Naive thymus-derived CD4-positive, alpha-beta T cell (primary cell): ENCODE data around the gene SERHL2. TPM values are rescaled to one million over a fixed set of nuclear protein-coding genes. Genes with fewer than 3 reads are reported as not detected.

Experiments
- polyA plus RNA-seq, 2 donors: library from polyadenylated mRNA; unstranded; fragments of 300-500 nt; fragmentation: Illumina TruSeq; gene quantifications; one replicate each; pipeline ENCODE4 v1.2.3, GENCODE V29; 2021
- total RNA-seq, 6 experiments: library from RNA in 5 of 6; stranded (reverse) in 5 of 6; gene quantifications; 1 replicate in 5 of 6; 2 replicates in 1 of 6; pipeline ENCODE4 v1.2.3 and lab custom pipeline; 2021 to 2026

SERHL2 gene
- total and polyA plus RNA-seq, 7 experiments from 2014 or later: 0.25 to 1.0 (median 0.47) TPM; not detected in 1

Other genes starting within 250 kb of the SERHL2 start
- 10 to 100 TPM in 1 of 5 experiments, 1 to 10 TPM in 1, under 1 TPM in 3; 0.51 to 40.3 (median 0.77) TPM for gene NFAM1, start 121.6 kb upstream of the SERHL2 start, total RNA-seq
- gene NFAM1, start 121.6 kb upstream of the SERHL2 start, polyA plus RNA-seq: under 1 TPM; 0.03 to 0.06 TPM
- 100 to 1,000 TPM in 2 of 5 experiments, 10 to 100 TPM in 3; 43.2 to 125 (median 70.8) TPM for gene RRP7A, start 34.2 kb upstream of the SERHL2 start, total RNA-seq
- 10 to 100 TPM; 39.3 to 46.2 TPM for gene RRP7A, start 34.2 kb upstream of the SERHL2 start, polyA plus RNA-seq
- 10 to 100 TPM; 62.5 to 86.7 (median 75.2) TPM for gene POLDIP3, start 60.9 kb downstream of the SERHL2 start, total RNA-seq
- gene POLDIP3, start 60.9 kb downstream of the SERHL2 start, polyA plus RNA-seq: 100 to 1,000 TPM in 1 of 2 donors, 10 to 100 TPM in 1; 60.7 to 109 TPM
- gene ATP5MGL, start 86.6 kb downstream of the SERHL2 start, total RNA-seq: 1 to 10 TPM; 1.1 to 5.0 (median 1.5) TPM
- gene ATP5MGL, start 86.6 kb downstream of the SERHL2 start, polyA plus RNA-seq: under 1 TPM; 0.35 to 0.45 TPM
- gene CYB5R3, start 95.4 kb downstream of the SERHL2 start, total RNA-seq: 10 to 100 TPM; 34.3 to 70.6 (median 42.3) TPM
- 10 to 100 TPM; 38.8 to 74.1 TPM for gene CYB5R3, start 95.4 kb downstream of the SERHL2 start, polyA plus RNA-seq
- gene A4GALT, start 166.9 kb downstream of the SERHL2 start, total RNA-seq: not detected
- gene A4GALT, start 166.9 kb downstream of the SERHL2 start, polyA plus RNA-seq: not detected